Mucosa of gallbladder (tissue), 1 donor: ENCODE results near the gene CRAMP1. TPM values are rescaled to one million over a fixed set of nuclear protein-coding genes. Genes with fewer than 3 reads are reported as not detected.

Experiments
- DNase-seq: peaks from one replicate; pipeline ENCODE4 v3.0.0-alpha.2; 2020; ENCODE audit warnings: low spot score
- total RNA-seq: library from RNA; stranded (reverse); gene quantifications from one replicate; pipeline ENCODE4 v1.2.1, GENCODE V29; 2021
- donor health status: DM: no; HTN: no; CAD: no.

Gene CRAMP1
- total RNA-seq, 1 donor from 2014 or later: 21.1 TPM

DNA sequence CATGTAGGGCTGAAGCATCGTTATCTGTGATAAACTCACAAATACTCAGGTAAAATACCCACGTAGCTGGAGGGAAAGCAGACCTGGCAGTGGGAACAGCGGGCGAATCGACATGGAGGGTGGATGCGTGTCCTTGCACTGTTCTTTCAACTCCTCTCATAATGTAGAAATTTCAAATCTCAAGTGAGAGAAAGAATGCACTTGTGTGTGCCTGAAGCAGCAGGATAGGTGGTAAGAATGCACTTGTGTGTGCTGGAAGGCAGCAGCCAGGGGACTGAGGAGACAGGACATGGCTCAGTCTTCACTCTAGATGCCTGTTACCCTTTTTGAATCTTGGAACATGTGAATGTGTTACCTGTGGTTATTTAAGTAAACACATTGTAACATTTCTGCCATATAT lies 10.7 kb upstream of the CRAMP1 start:
- no peak for DNase-seq

DNA sequence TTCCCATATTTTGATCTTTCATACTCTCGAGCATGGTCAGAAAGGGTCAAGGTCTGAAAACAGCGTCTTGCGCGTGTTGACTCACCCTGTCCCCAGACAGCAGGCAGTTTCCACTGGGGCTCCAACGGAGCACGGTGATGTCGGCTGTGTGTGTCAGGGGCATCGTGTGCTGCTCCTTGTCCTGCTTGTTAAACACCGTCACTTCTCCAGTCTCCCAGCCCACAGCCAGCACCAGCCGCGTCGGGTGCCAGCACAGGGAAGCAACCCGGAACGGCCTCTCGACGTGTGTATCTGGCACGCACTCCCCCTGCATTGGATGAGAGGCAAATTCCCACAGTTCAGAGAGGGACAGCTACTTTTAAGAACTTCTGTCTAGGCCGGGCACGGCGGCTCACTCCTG lies 9.9 kb upstream of the CRAMP1 start:
- DNase-seq: no peak

DNA sequence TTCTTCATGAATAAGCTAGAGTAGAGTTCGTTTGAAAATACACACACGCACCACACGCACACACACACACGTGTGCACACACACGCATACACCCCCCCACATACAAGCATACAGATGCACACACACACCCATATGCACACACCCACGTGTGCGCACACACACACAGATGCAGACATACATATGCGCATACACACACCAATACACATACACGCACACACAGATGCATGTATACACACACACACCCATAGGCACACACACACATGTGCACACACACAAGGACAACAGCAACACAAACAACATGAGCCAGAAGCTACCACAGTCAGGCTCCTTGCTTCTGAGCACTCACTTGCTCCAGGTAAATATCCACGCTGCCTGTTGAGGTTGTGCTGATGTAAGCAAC lies 5.4 kb upstream of the CRAMP1 start:
- DNase-seq: no peak

DNA sequence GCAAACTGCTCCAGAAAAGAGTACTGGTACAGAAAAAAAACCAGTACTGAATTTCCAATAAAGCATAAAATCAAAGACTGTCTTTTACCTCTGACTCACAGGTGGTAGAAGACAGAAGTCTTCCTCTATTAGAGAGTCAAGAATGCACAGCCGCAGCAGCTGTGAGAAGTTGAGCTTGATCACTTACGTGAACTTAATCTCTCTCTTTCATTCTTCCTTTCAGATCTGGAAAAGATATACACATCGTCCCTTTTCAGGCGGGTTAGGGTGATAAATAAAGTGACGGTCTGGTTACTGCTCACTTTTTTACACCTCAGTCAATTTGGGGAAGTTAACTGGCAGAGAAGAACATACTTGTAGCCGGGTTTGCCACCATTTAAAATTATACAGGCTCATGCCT lies 4.2 kb upstream of the CRAMP1 start:
- no peak for DNase-seq

DNA sequence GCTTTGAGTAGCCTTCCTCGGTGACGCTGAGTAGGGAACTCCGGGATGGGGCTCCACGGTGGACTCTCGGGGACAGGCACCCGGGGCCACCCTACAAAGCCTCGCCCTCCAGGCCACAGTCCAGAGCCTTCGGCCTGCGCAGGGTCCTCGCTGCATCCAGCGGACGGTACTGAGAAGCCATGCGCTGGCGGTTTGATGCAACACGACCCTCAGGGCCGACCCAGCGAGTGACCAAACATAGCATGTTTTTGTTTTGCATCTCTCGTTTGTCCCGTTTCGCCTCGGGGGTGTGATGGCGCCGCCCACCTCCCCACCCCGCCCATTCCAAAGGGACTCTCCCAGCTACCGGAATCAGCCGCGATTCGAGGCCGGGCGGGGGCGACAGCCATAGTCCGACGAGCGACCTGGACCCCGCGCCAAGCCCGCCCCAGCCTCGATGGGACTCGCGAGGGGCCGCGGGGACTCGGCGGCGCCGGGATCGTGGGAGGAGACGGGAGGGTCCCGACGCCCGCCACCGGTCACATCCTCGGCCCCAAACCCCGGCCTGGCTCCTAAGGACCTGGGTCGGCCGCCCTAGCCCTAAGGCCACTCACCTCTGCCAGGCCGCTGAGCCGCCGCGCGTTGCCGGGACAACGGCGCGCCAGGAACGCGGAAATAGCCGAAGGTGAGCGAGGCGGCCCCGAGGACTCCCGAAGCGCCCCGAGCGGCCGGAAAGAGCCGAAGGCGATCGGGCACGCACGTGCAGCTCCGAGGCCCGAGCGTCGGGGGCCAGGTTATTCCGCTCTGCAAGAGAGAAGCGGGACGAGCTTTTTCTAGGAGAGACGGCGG lies 1.9 kb upstream of the CRAMP1 start:
- DNase-seq: peak; percentile 91

DNA sequence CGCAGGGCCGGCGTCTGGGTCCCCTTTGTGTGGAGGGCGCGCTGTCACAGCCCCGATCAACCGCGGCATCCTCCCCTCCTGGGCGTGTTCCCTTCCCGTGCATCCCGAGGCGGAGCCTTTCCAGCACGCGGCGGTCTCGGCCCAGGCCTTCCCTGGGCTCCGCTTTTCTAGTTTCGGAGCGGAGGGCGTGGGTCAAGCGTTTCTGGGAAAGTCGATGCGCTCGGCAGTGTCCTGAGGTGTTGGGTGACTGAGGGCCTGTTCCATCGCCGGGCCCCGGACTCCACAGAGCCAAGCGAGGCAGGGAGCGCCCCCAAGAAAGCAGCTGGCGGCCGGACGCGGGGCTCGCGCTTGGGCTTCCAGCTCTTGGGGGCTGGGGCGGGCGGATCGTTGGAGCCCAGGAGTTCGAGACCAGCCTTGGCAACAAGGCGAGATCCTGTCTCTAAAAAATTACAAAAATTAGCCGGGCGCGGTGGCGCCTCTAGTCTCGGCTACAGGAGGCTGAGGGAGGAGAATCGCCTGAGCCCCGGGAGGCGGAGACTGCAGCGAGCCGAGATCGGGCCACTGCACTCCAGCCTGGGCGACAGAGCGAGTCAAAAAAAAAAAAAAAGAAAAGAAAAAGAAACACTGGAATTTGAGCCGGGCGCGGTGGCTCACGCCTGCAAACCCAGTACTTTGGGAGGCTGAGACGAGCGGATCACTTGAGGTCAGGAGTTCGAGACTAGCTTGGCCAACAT lies 1.1 kb upstream of the CRAMP1 start:
- no peak for DNase-seq

DNA sequence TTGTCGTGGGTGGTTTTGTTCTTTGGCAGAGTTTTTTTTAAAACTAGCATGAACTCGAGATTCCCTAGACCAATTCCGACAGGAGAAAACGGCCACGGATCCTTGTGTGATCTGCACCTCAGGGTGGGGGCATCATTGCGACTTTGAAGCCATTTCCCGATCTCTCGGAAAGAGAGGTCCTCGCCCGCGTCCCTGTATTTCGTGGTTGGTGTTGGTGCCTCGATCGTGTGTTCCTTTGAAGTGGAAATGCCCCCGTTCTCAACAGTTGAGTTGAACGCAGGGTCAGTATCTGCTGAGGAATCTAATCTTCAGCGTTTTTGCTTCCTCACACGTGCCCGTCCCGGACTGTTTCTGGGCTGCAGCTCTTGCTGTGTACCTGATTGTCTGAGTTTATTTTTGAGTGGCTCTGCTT lies 1.1 kb downstream of the CRAMP1 start:
- DNase-seq: no peak

DNA sequence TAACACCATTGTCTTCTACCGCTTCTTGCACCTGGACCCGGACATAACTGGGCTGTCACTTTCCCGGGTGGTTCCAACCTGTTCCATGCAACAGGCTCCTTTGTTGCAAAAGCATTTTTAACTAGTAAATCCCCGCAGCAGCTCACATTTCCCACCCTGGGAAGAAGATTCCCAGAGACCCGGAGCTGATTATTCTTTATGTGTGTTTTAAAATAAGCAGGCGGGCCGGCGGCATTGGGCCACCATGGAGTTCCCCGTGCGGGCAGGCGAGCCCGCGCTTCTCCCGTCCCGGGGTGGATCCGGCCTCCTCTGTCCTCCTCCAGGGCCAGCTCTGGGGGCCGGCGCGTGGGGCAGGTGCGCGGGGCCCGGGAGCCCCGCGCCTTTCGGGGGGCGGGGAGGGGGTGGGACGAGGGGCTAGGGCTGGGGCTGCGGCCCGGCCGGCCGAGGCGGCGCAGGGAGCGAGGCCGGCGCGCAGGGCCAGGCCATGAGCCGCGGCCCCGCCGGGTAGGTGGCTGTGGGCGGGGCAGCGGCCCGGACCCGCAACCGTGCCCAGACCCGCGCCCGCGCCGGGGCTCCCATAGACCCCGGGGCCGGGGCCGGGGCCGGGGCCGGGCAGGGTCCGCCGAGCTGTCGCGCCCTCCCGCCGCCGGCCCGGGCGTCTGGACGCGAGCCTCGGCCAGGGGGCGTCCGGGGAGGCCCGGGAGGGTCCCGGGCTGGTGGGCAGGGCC lies 1.7 kb downstream of the CRAMP1 start:
- no peak for DNase-seq

DNA sequence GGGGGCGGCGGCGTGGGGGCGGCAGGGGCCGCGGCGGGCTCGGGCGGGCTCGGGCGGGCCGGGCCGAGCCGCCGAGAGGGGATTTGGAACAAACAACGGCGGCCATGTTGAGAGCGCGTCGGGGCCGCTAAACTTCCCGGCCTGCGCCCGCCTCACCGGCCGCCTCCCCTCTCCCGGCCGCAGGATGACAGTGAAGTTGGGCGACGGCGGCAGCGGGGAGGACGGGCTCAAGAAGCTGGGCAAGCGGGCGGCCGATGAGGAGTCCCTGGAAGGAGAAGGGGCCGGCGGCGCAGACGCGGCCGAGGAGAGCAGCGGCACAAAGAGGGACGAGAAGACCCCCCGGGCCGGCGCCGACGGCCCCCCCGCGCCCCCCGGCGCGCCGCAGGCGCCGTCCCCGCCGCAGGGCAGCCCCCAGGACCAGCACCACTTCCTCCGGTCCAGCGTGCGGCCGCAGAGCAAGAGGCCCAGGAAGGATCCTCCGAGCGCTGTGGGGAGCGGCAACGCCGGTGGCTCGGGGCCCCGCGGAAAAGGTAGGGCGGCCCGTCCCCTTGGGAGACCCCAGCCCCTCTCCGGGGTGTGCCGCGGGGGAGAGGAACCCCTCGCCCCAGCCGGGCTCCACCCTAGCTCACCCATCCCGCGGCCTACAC lies 2.4 kb downstream of the CRAMP1 start:
- DNase-seq: no peak

DNA sequence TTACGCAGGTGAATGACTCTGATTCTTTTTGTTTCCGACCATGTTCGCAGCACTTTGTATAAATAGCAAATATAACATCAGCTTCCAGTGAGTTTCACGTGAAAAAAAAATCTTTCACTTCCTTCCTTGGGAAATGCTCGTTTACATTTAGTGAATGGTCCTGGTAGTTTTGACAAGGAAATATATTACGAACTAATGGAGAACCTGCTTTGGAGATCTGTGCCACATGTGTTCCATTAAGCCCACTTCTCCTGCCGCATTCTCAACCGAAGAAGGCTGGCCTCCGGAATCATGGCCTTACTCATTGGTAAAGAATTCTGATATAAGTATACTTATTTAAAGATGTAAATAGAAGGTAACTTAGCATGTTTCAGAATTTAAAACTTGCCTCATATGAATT lies 3.6 kb downstream of the CRAMP1 start:
- DNase-seq: no peak

DNA sequence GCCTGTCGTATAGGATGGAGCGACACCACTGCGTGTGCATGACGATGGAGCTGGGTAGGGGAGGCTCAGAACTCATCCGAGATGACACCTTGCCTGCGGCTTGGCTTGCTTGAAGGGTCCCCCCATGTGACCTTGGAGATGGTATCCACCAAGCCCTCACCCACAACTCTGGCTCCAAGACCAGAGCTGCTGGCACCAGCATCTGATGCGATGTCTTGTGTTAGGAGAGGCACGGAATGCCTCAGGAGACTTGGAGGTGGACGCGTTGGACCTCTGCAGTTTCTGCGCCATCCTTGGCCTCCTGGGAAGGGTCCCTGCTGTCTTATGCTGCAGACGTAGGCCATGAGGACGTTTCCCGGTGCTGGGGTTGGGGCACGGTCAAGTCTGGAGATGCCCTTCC lies 7.8 kb downstream of the CRAMP1 start:
- DNase-seq: no peak

DNA sequence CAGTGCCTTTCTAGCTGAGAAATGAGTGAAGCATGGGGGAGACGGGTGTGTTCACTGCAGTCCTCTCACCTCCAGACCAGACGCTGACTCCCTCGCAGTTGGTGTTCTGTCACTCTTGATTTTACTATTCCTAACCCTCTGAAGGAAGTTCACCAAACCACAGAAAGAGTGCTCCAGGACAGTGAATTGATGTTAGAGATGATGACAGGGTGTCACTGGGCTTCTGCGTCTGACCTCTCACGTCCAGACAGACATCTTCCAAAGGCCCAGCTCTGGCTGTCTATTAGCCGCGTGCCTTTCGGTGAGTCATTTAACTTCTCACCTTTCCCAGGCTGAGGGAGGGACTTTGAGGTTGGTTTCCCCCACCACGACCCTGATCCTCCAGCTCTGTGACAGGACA lies 8.2 kb downstream of the CRAMP1 start:
- no peak for DNase-seq

DNA sequence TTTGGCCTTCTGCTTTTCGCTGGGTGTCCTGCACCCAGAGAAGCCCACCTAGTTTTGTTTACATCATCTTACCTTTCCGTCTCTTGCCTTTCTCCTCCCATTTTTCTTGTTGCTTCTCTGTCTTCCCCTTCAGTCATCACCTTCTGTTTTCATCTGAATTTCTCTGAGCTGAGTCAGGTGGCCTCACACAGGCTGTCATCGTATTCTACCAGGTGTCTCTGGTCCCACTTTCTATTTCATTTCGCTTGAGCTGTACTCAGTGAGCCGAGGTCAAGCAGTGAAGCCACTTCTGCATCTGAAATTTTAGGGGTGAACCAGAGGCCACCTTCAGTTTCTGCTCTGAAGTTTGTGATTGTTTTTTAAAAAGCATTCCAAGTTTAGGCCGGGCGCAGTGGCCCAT lies 9.7 kb downstream of the CRAMP1 start:
- DNase-seq: no peak

DNA sequence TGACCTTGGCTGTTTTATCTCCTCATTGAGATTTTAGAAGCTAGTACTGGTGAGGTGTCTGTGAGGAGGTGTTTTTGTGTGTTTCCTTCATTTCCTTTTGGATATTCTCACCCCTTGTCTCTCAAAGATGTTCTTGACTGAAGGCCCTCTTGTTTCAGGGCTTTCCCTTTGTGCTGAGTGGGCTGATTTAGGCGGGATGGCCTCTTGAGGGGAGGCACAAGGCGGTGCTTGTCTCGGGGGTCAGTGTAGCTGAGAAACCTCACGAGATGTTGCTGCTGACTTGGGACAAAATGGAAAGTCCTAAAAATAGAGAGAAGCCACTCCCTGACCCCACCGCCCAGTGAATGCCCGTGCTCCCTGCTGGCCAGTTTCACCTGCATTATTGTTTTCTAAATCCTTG lies 14.2 kb downstream of the CRAMP1 start:
- no peak for DNase-seq

DNA sequence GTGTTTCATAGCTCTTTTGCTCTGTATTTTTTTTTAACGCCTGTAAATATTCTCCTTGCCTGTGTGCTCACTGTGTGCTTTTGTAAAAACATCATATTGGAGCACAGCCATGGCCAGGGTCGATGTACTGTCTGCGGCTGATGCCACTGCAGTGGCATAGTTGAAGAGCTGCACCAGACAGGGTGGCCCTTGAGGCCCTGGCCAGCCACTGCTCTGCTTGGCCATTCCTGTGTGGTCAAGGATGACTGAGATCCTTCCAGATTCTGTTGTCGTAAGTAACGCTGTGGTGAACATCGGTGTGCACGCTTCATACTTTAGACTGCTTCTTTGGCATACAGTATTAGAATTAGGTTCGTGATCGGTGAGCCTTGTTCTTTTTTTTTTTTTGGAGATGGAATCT lies 14.6 kb downstream of the CRAMP1 start:
- no peak for DNase-seq

DNA sequence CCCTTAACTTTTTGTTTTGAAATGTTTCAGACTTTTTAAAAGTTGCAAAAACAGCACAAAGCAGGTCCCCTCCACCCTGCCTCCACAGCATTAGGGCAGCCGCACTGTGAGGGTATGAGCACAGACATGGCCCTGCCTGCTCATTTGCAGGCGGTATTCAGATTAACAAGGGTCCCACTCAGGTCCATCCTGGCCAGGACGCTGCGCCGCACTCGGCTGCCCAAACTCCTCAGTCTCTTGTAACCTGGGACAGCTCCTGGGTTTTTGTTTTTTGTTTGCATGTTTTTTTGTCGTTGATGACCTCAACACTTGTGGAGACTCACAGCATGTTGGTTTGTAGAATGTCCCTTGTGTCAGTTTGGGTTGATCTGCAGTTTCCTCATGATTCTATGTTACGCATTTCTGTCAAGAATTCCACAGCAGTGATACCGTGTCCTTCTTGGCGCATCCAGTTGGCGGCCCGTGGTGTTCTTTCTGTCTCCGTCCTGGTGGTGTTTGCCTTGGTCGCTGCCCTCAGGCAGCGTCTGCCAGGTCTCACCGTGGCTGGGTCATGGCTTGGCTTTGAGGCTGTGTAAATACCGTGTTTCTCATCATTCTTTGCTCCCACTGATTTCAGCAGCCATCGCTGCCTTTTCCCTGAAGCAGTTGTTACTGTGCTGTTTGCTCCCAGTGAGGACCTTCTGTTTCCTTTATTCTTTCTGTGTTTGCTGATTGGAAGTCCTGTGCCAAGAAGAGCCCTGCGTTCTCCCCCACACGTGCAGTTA lies 18.5 kb downstream of the CRAMP1 start:
- no peak for DNase-seq

DNA sequence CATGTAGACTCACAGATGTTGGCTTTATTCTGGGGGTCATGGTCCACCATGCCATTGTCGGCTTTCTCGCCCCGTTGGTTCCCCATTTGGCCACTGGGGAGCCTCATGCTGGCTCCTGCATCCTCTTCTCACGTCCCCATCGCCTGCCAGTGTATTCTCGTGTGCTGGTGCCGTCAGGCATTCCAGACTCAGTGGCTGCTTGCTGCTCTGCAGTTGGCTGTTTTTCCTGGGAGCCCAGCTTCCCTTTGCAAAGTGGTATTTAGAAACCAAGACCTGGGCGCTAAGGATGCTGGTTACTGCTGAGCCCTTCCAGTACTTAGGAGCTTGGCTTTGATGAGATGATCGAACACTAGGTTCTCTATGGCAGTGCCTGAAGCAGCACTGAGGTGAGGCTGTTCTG lies 19.1 kb downstream of the CRAMP1 start:
- no peak for DNase-seq

DNA sequence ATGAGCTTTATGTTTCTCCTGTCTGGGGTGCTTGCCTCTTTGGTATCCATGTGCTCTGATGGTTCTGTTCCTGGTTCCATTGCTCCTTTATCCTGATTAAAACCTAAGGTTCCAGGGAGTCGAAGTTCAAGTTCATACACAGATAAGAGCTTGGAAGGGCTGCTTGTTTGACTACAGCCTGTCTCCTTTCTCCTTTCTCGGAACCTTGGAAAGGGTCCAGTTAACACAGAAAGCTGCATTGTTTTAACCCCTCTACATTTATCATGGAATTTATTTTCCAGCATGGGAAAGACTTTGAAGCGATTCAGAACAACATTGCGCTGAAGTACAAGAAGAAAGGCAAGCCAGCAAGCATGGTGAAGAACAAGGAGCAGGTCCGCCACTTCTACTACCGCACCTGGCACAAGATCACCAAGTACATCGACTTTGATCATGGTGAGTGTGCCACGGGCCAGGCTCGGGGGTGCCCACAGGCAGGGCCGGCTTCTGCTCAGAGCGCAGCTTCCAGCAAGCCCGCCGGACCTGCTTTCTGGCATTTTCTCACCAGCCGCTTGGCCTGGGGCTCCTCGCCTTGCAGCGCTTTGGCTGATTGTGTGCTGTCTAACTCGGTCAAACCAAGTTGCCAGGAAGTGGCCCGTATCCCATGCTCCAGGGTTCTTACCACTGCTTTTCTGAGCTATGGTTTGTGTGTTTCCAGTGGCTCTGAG lies 19.9 kb downstream of the CRAMP1 start:
- no peak for DNase-seq

DNA sequence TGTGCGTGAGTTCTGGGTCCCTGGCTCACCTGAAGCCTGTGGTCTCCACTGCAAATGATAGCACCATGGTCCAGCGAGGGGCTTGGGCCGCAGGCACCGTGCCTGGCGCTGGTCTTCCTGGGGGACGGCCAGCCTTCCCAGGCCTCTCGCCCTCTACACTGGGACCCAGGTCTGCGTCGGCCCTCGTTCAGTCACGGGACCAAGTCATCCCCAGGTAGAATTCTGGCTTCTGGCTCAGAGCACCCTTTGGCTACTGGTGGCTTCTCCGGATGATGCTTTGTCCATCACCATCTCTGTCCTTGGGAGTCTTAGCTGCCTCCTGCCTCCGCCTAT lies 20.4 kb downstream of the CRAMP1 start:
- no peak for DNase-seq

DNA sequence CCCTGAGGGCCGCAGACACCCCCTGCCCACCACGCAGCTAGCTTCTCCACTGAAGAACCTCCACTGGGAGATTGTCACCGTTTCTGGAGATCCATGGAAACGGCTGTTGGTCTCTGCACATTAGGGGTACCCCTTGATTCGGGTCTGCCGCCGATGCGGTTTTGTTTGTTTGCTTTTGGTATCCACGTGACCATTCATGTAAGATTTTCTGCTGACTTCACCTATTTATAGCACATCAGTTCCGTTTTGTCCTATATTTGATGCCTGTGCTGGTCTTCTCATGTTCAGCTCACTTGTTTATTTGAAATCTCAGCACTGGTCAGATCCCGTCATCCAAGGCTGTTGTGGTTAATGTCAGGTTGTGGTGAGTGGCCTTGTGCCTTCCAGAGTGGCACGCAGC lies 21.1 kb downstream of the CRAMP1 start:
- no peak for DNase-seq

DNA sequence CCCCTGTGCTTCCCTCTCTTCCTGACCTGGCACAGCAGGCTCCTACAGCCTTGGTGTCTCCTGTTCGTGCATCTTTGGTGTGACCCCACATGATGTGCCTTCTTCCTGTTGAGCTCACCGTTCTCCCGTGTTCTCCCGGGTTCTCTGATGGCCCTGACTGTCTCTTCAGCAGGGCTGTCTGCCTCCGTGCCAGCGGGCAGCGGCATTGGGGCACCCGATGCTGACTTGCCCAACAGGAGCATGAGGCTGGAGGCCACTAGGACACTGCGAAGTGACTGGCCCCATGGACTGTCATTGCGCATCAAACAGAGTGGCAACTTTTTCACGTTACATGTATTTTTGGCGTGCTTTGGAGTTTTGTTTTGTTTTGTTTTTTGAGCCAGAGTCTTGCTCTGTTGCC lies 22.4 kb downstream of the CRAMP1 start:
- no peak for DNase-seq
